DMS 273 (cell line): ENCODE data around the gene GPR161.
"Not testable (repeated sequence)": the region's sequence is repeated elsewhere in the genome, so short reads cannot be mapped to it uniquely, and the experiment has no call there.

Experiments used
- DNase-seq: peaks from one replicate; lab custom pipeline; 2025; ENCODE audit not compliant: unreplicated experiment; lab: John Stamatoyannopoulos, UW

Gene GPR161

DNA sequence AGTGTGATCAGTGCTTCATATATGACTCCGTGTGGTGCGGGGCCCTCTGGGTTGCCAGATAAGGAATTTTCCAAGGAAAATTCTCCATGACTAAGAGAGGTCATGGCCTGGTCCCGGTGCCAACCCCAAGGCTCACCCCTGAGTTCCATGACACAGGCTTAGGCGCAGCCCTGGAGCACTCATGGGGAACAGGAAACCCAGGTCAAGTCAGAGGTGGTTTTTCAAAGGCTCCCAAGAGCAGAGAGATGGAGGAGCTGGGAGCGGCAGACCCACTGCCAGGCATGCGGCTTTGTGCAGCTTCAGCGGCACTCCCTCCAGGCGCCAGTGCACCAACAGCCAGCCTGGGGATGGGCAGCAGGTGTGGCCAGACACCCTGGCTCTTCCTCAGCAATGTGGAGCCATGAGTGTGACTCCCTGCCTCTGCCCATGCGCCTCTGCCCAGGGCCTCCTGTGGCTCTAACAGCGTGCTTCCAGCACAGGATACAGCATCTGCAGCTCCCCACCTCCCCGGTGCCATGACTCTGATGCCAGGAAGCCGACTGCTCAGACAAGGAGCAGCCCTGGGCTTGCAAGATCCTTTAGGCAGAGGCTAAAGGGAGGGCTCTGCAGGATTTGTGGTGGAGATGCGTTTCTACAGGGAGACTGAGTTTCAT lies 47.3 kb downstream of the GPR161 start:
- no peak for DNase-seq

GRCh38 chr1:168088511-168089325 lies 48.0 kb downstream of the GPR161 start:
- DNase-seq, result no peak

DNA sequence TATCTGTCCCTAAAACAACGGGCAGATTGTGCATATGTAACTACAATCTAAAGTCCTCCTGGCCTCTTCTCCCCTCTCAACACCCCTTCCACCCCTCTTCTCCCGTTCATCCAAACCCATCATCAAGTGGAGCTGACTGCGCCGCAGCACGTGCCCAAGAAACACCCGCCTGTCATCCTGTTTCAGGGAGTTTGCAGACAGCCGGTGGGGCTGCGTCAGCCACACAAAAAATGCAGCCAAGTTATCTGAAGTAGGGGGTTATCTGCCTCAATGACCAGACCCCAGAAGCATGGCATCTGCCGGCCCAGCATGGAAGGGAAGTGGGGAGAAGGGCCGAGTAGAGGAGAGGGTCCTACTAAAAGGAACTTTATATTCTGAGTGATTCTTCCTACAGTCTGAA lies 49.0 kb downstream of the GPR161 start:
- no peak for DNase-seq

- no peak for DNase-seq
Observed at GRCh38 chr1:168086438-168086837, 50.3 kb downstream of the GPR161 start.

- DNase-seq, result no peak
Observed at GRCh38 chr1:168085401-168085872, 51.3 kb downstream of the GPR161 start.

GRCh38 chr1:168084396-168085231 lies 52.1 kb downstream of the GPR161 start:
- peak; percentile 65 for DNase-seq

- no peak for DNase-seq
Observed at GRCh38 chr1:168083456-168084325, 53.0 kb downstream of the GPR161 start.

GRCh38 chr1:168082008-168082876 lies 54.5 kb downstream of the GPR161 start:
- peak; percentile 89 for DNase-seq

DNA sequence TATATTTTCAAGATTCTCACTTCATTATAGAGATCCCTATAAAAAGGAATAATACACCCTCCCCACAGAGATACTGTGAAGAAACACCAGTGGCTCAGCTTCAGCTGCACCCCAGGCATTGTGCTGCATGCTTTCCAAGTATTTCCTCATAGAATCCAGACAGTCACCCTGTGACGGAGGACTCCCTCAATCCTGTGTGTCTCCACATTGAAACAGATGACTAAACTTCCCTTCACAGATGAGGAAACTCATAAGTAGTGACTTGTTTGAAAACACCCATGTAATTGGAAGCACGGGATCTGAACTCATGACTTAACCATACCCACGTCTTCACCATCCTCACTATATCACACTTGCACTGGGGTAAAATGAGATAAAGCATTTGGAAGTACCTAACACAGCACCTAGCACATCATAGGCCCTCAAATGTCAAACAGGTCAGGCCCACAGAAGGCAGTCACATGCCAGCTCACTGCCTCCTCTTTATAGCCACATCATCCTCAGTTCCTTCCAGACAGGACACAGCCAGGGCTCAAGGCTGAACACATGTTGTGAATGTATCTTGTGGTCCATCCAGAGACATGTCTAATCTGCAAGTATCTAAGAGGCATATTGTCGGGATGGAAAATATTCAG lies 55.2 kb downstream of the GPR161 start:
- no peak for DNase-seq

DNA sequence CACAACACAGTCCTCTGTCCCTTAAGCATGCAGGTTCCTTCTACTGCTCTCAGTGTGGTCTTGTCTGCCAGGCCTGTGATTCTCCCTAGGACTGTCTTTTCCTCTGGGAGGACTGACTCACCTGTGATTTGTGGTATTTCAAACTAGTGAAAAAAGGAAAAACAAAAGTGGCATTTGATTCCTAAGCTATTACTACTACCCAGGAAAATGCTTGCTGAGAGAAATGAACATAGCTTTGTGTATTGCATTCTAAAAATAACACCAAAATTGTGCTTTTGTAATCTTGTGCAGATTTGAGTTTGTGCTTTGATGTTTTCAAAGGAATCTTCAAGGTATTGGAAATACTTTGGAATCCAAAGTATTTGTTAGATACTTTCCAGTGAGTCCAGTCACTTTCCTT lies 57.0 kb downstream of the GPR161 start:
- DNase-seq, result no peak

- DNase-seq, result no peak
Observed at GRCh38 chr1:168069384-168069783, 67.3 kb downstream of the GPR161 start.

- DNase-seq, result no peak
Observed at GRCh38 chr1:168065506-168065905, 71.2 kb downstream of the GPR161 start.

- no peak for DNase-seq
Observed at GRCh38 chr1:168064216-168064615, 72.5 kb downstream of the GPR161 start.

DNA sequence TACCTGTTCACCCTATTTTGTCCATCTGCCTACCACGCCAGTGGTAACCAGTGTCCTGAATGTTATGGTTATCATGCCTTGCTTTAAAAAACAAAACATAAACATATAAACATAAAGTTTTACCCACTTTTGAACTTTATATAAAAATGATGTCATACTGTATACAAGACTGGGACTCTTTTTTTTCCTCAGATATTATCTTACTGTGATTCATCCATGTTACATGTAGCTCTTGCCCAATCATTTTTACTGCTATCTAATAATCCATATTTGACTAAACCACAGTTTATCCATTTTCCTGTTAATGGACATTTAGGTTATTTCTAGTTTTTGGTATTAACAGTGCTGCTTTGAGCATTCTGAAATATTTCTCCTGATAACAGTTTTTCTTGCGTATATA lies 78.8 kb downstream of the GPR161 start:
- no peak for DNase-seq

- DNase-seq, result no peak
Observed at GRCh38 chr1:168057355-168057754, 79.4 kb downstream of the GPR161 start.

GRCh38 chr1:168056152-168056551 lies 80.6 kb downstream of the GPR161 start:
- not testable (repeated sequence) for DNase-seq

DNA sequence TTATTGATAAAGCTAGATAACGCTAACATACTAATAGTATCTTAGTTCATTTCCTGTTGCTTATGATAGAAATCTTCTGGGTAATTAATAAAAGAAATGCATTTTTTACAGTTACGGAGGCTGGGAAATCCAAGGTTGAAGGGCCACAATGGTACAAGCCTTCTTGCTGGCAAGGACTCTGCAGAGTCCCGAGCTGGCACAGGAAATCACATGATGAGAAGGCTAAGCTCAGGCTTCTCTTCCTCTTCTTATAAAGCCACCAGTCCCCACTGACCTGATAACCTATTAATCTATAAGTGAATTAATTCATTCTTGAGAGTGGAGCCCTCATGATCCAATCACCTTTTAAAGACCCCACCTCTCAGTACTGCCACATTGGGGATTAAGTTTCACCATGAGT lies 82.6 kb downstream of the GPR161 start:
- DNase-seq, result no peak

DNA sequence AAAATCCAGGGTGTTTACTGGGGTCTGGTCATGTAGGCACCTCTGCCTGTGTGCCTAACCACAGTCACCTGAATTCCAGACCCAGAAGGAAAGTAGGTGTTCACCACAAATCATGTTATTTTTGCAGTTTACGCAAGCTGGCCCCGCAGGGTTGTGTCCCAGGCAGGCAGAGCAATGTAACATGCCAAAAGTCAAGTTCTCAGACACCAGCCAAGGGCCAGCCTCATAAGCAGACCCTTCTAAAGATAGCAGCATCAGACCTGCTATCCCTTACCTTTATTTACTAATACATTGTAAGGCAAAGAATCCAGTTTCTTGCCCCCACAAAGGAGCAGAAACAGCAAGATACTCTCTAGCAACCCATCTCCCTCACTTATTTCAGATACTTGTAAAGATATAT lies 83.0 kb downstream of the GPR161 start:
- DNase-seq, result no peak

- no peak for DNase-seq
Observed at GRCh38 chr1:168050880-168051279, 85.8 kb downstream of the GPR161 start.
